HepG2 (cell line): ENCODE data around the gene MVP. TPM values are rescaled to one million over a fixed set of nuclear protein-coding genes. Genes with fewer than 3 reads are reported as not detected.
A peak's percentile ranks its signal among the peaks of the same experiment; 100 is the strongest.

Source experiments
- BRD4 ChIP-seq: sonication (generic); formaldehyde crosslinking; IDR thresholded peaks from 2 replicates; pipeline ENCODE4 v1.4.0; 2020; ENCODE audit warnings: missing genetic modification reagents
- CEBPG ChIP-seq: IDR thresholded peaks from 2 replicates; pipeline ENCODE4 v1.6.1; 2016
- HBP1 ChIP-seq: IDR thresholded peaks from 2 replicates; pipeline ENCODE4 v1.6.1; 2016; ENCODE audit warnings: low read depth, control low read depth
- HES4 ChIP-seq: sonication (generic); formaldehyde crosslinking; IDR thresholded peaks from 2 replicates; pipeline ENCODE4 v1.9.0; 2021; ENCODE audit warnings: mild to moderate bottlenecking, missing genetic modification reagents, borderline replicate concordance
- IKZF4 ChIP-seq: sonication (generic); formaldehyde crosslinking; IDR thresholded peaks from 2 replicates; pipeline ENCODE4 v1.5.1; 2020; ENCODE audit warnings: borderline replicate concordance, mild to moderate bottlenecking, low read depth, missing genetic modification reagents; ENCODE audit errors: not compliant biosample characterization
- IRF2 ChIP-seq: IDR thresholded peaks from 2 replicates; pipeline ENCODE4 v1.6.1; 2018; ENCODE audit warnings: missing genetic modification reagents, missing compliant biosample characterization
- KLF12 ChIP-seq: sonication (generic); formaldehyde crosslinking; IDR thresholded peaks from 2 replicates; pipeline ENCODE4 v1.4.0; 2020; ENCODE audit warnings: missing genetic modification reagents, borderline replicate concordance
- KLF6 ChIP-seq: IDR thresholded peaks from 2 replicates; pipeline ENCODE4 v1.8.0; 2016; ENCODE audit warnings: missing biosample characterization, missing genetic modification reagents
- MIXL1 ChIP-seq: IDR thresholded peaks from 2 replicates; pipeline ENCODE4 v1.6.1; 2016
- NONO ChIP-seq, 2 experiments: fragments of 450-650 bp in 1 of 2; sonication (generic) in 1 of 2; formaldehyde crosslinking in 1 of 2; IDR thresholded peaks in 1 of 2; conservative IDR thresholded peaks in 1 of 2; 2 replicates each; pipeline versions ENCODE4 v1.6.1 to v1.8.0; 2017 to 2022; ENCODE audit warnings: mild to moderate bottlenecking in 1 of 2, missing genetic modification reagents in 1 of 2, moderate library complexity in 1 of 2
- NR1H2 ChIP-seq: sonication (generic); formaldehyde crosslinking; IDR thresholded peaks from 2 replicates; pipeline ENCODE4 v1.8.1; 2022; ENCODE audit warnings: low read depth, missing genetic modification reagents, borderline replicate concordance
- NR2F2 ChIP-seq: IDR thresholded peaks from 2 replicates; pipeline ENCODE4 v1.6.1; 2012; ENCODE audit warnings: low read depth, inconsistent platforms, borderline replicate concordance
- RXRA ChIP-seq: sonication (generic); formaldehyde crosslinking; IDR thresholded peaks from 2 replicates; pipeline ENCODE4 v1.5.1; 2020; ENCODE audit warnings: missing genetic modification reagents
- SOX5 ChIP-seq: IDR thresholded peaks from 2 replicates; pipeline ENCODE4 v1.6.1; 2016; ENCODE audit warnings: borderline replicate concordance
- TEAD3 ChIP-seq: optimal IDR thresholded peaks from 2 replicates; pipeline ENCODE3; 2016; ENCODE audit warnings: borderline replicate concordance
- TFAP4 ChIP-seq: sonication (generic); IDR thresholded peaks from 2 replicates; pipeline ENCODE4 v1.6.1; 2016; ENCODE audit warnings: low read depth, borderline replicate concordance
- TMF1 ChIP-seq: sonication (generic); formaldehyde crosslinking; IDR thresholded peaks from 2 replicates; pipeline ENCODE4 v1.8.1; 2022; ENCODE audit warnings: low read depth, missing genetic modification reagents
- TP53 ChIP-seq: sonication (generic); formaldehyde crosslinking; conservative IDR thresholded peaks from 2 replicates; pipeline ENCODE4 v1.4.0; 2020; ENCODE audit warnings: missing genetic modification reagents
- ZNF205 ChIP-seq: IDR thresholded peaks from 2 replicates; pipeline ENCODE4 v1.6.1; 2018; ENCODE audit warnings: missing biosample characterization, missing genetic modification reagents
- ZNF280D ChIP-seq: sonication (generic); formaldehyde crosslinking; IDR thresholded peaks from 2 replicates; pipeline ENCODE4 v1.5.1; 2020; ENCODE audit warnings: mild to moderate bottlenecking, missing genetic modification reagents
- ZNF3 ChIP-seq: IDR thresholded peaks from 2 replicates; pipeline ENCODE4 v1.7.0; 2017; ENCODE audit warnings: inconsistent platforms
- ZNF446 ChIP-seq: sonication (generic); formaldehyde crosslinking; IDR thresholded peaks from 2 replicates; pipeline ENCODE4 v1.5.0; 2020; ENCODE audit warnings: mild to moderate bottlenecking, missing genetic modification reagents
- ZNF510 ChIP-seq: sonication (generic); formaldehyde crosslinking; IDR thresholded peaks from 2 replicates; pipeline ENCODE4 v1.4.0; 2020; ENCODE audit warnings: low read depth, mild to moderate bottlenecking, missing genetic modification reagents
- ZNF563 ChIP-seq: sonication (generic); formaldehyde crosslinking; IDR thresholded peaks from 2 replicates; pipeline ENCODE4 v1.8.0; 2022; ENCODE audit warnings: mild to moderate bottlenecking, moderate library complexity, missing genetic modification reagents
- ZNF607 ChIP-seq: sonication (generic); formaldehyde crosslinking; IDR thresholded peaks from 2 replicates; pipeline ENCODE4 v1.5.1; 2020; ENCODE audit warnings: missing genetic modification reagents, mild to moderate bottlenecking, borderline replicate concordance
- ZSCAN21 ChIP-seq: sonication (generic); formaldehyde crosslinking; IDR thresholded peaks from 2 replicates; pipeline ENCODE4 v1.8.0; 2022; ENCODE audit warnings: mild to moderate bottlenecking, missing genetic modification reagents, moderate library complexity, borderline replicate concordance
- polyA plus RNA-seq, 8 experiments: library from polyadenylated mRNA; depleted of rRNA in 3 of 8; stranded (reverse) in 7 of 8; unstranded in 1 of 8; fragments of >200 nt; fragmentation: Illumina TruSeq in 4 of 8; extraction: Trizol in 4 of 8; gene quantifications; 2 replicates each; pipeline versions ENCODE4 v1.2.1 to v1.2.3, GENCODE V29; 2011 to 2016; ENCODE audit warnings: low read depth in 4 of 8, missing spikeins in 1 of 8, mixed read lengths in 1 of 8; ENCODE audit not compliant: insufficient read depth in 1 of 8
- total RNA-seq, 5 experiments: library from RNA; depleted of rRNA; stranded (reverse); fragments of >200 nt; fragmentation: Illumina TruSeq; extraction: Trizol; gene quantifications; 2 replicates each; pipeline ENCODE4 v1.2.3, GENCODE V29; 2016; ENCODE audit warnings: low read depth in 1 of 5

The MVP gene
- total and polyA plus RNA-seq, 2 of the 13 experiments (the other 11 are each of a cell fraction or from before 2014, with no cell fraction given): 22.9 to 43.5 TPM

- no peak for TF ChIP-seq NONO (IDR thresholded peaks at IDR 0.05)
- TF ChIP-seq NONO (CRISPR knock-in tag; conservative IDR thresholded peaks at IDR 0.05): no peak
- TF ChIP-seq ZNF205 (CRISPR knock-in tag): no peak
- TF ChIP-seq HBP1 (CRISPR knock-in tag): 0 out of 2 replicates have a peak, but pooled peaks have one; percentile 69
- no peak for TF ChIP-seq HES4 (CRISPR knock-in tag)
- no peak for TF ChIP-seq ZNF563 (CRISPR knock-in tag)
- no peak for TF ChIP-seq NR1H2 (CRISPR knock-in tag)
- TF ChIP-seq ZNF3: no peak
- TF ChIP-seq CEBPG (CRISPR knock-in tag): peak; percentile 51; the same call in 1 of the 2 replicates
- TF ChIP-seq RXRA (CRISPR knock-in tag): peak; percentile 67
- TF ChIP-seq MIXL1 (CRISPR knock-in tag): peak; percentile 71
- no peak for TF ChIP-seq KLF12
- TF ChIP-seq SOX5 (CRISPR knock-in tag): peak; percentile 33; the same call in 1 of the 2 replicates
- TF ChIP-seq ZSCAN21 (CRISPR knock-in tag): peak; percentile 64; the same call in 1 of the 2 replicates
- TF ChIP-seq TP53 (CRISPR knock-in tag): no peak
- peak; percentile 60; the same call in 1 of the 2 replicates for TF ChIP-seq ZNF280D (CRISPR knock-in tag)
- TF ChIP-seq KLF6 (CRISPR knock-in tag): peak; percentile 79; the same call in 1 of the 2 replicates
- peak; percentile 65 for TF ChIP-seq TEAD3 (CRISPR knock-in tag)
- TF ChIP-seq NR2F2: no peak
- TF ChIP-seq IKZF4 (CRISPR knock-in tag): peak; percentile 82
- TF ChIP-seq IRF2 (CRISPR knock-in tag): peak; percentile 82; the same call in 1 of the 2 replicates
- TF ChIP-seq TMF1 (CRISPR knock-in tag): no peak
- no peak; the same call in 1 of the 2 replicates for TF ChIP-seq ZNF607 (CRISPR knock-in tag)
- no peak for TF ChIP-seq ZNF510 (CRISPR knock-in tag)
- no peak for TF ChIP-seq TFAP4
- TF ChIP-seq BRD4 (CRISPR knock-in tag): 0 out of 2 replicates have a peak, but pooled peaks have one; percentile 24
- no peak for TF ChIP-seq ZNF446 (CRISPR knock-in tag)
Measured at GRCh38 chr16:29784901-29785500, 35.3 kb upstream of the MVP start (continued).
